GM15510 (cell line): ENCODE results near the gene PNLDC1.

Source experiments
- POLR2A ChIP-seq: IDR thresholded peaks from 3 replicates; pipeline ENCODE4 v1.6.1; 2011; ENCODE audit warnings: borderline replicate concordance; ENCODE audit not compliant: insufficient read length; ENCODE audit errors: extremely low read depth

The PNLDC1 gene

DNA sequence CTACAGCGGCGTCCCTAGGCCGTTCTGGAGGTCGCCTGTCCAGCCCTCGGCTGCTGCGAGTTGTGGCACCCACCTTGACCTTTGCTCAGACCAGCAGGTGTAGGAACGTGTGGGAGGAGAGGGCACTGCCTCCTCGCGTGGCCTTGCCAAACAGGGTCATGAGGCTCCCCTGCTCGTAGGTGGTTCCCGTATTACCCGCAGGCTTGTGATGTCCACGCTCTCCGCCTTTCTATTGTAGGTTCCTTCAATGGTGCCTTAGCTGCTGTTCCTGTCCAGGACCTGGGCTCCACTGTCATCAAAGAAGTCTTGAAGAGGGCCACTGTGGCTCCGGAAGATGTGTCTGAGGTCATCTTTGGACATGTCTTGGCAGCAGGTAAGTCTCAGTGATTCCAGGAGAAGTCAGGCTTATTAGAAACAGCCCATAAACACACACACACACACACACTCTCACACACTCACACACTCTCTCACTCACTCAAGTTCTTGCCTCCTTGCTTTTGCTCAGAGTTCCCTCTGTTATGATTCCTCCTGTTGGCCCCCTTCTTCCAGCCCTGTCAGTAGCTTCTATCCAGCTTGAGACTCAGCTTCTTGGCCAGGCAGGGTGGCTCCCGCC, 37.3 kb upstream of the PNLDC1 start:
- TF ChIP-seq POLR2A: no peak

DNA sequence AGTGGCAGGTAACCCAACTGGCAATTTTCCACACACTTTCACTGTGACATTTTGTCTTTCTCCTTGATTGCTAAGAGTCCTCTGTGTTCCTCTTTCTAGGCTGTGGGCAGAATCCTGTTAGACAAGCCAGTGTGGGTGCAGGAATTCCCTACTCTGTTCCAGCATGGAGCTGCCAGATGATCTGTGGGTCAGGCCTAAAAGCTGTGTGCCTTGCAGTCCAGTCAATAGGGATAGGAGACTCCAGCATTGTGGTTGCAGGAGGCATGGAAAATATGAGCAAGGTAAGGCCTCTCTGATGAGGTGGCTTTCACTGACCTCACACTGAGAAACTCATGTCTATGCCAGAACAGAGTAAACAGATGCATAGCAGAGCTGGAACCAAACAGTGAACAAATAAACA, 33.2 kb upstream of the PNLDC1 start:
- no peak for TF ChIP-seq POLR2A

DNA sequence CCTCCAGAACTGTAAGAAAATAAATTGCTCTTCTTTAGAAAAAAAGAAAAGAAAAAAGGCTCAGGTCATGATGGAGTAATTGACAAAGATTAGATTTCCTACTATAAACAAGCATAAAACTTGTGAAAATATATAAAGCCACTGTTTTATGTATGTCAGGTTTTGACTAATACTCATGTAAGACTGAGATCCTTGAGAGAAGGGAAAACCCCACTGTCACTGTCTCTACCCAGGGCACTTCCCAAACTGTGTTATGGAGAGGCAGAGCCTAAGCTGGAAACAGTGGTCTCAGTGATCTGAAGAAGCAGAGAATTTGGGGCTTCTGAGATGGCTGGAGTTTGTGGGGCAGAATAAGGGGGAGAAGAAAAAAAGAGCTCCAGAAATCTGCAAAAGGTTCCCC, 30.6 kb upstream of the PNLDC1 start:
- no peak for TF ChIP-seq POLR2A

DNA sequence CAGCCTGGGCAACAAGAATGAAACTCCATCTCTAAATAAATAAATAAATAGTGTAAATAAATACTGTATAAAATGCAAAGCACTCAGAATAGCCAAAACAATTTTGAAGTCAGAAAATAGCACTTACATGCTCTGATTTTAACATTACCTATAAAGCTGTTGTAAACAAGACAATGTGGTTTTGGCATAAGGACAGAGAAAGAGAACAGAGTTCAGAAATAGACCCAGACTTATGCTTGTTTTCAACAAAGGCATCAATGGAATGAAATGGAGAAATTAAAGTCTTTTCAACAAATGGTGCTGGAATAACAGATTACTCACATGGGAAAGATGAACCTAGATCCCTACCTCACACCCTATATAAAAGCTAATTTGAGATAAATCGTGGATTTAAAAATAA, 27.9 kb upstream of the PNLDC1 start:
- no peak for TF ChIP-seq POLR2A

DNA sequence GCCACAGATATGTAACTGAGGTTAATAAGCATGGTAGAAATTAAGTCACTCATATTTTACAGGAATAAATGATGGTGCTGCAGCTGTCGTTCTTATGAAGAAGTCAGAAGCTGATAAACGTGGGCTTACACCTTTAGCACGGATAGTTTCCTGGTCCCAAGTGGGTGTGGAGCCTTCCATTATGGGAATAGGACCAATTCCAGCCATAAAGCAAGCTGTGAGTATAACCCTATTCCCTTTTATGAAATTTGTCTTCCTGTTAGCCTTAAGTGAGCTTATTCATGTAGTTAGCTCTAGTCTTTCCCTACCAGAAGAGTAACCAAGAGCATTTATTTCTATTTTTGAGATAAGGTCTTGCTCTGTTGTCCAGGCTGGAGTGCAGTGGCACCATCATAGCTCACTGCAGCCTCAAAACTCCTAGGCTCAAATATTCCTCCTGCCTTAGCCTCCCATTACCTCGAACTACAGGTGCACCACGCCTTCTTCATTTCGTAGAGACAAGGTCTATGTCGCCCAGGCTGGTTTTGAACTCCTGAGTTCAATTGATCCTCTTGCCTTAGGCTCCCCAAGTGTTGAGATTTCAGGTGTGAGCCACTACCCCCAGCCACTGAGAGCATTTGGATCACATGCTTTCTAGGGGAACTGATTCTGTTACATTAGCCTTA, 22.7 kb upstream of the PNLDC1 start:
- no peak for TF ChIP-seq POLR2A

DNA sequence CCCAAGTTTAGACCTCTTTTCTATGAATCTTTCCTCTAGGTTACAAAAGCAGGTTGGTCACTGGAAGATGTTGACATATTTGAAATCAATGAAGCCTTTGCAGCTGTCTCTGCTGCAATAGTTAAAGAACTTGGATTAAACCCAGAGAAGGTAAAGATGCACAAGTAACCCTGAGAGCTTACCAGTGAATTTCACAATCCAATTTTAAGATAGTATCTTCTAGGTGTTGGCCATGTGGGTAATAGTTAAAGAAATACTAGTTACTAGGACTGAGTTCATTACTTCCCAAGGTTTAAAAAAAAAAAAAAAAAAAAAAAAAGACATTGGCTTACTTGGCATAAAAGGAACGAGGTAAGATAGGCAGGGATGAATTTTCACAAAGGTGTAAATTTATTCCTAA, 21.9 kb upstream of the PNLDC1 start:
- TF ChIP-seq POLR2A: no peak

DNA sequence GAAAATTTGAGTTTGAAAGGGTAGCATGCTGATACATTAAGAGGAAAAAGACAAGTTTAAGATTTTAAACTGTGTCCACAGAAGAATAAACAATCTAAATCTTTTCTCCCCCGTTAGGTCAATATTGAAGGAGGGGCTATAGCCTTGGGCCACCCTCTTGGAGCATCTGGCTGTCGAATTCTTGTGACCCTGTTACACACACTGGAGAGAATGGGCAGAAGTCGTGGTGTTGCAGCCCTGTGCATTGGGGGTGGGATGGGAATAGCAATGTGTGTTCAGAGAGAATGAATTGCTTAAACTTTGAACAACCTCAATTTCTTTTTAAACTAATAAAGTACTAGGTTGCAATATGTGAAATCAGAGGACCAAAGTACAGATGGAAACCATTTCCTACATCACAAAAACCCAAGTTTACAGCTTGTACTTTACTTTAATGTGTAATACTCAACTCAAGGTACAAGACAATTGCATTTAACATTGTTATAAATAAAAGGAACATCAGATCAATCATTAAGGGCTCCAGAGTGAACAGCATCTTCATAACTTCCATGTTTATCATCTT, 21.5 kb upstream of the PNLDC1 start:
- no peak for TF ChIP-seq POLR2A

DNA sequence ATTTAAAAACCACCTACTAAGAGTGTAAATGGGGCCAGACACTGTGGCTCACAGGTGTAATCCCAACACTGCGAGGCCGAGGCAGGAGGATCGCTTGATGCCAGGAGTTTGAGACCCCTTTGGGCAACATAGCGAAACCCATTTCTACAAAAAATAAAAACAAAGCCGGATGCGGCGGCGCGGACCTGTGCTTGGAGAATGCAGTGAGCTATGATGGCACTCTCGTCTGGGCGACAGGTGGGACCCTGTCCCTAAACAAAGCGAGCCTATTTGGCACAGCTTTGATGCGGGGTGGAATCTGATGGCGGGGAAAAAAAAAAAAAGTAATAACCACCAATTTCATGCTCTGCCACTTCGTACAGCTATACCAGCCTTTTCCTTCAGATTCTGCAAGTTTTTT, 11.8 kb upstream of the PNLDC1 start:
- no peak for TF ChIP-seq POLR2A

DNA sequence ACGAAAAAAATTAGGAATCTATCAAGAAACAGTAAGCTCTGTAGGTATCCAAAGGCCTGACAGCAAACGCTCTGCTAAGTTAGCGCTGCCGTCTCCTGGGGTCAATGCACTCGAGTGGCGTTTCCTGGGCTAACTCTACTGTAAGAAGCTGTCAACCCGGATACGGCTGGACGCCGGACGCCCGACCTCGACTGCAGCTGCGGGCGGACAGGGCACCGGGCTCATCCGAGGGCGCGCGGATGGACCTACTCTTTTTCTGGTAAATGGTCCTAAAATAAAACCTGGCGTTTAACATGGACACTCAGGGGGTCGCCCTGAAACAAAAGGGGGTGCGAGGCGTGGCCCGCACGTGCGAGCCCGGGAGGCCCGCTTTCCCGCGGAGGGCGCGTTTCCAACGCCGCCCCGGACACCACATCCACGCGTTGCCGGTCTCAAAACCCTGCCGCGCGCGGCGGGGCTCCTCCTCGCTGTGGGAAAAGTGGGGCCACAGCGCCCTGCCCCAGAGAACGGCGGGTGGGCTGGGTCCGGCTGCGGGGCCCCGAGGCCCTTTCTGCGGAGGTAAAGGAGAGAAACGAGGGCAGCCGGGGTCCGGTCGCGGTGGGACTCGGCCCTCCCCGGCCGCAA, 11.2 kb upstream of the PNLDC1 start:
- no peak for TF ChIP-seq POLR2A

DNA sequence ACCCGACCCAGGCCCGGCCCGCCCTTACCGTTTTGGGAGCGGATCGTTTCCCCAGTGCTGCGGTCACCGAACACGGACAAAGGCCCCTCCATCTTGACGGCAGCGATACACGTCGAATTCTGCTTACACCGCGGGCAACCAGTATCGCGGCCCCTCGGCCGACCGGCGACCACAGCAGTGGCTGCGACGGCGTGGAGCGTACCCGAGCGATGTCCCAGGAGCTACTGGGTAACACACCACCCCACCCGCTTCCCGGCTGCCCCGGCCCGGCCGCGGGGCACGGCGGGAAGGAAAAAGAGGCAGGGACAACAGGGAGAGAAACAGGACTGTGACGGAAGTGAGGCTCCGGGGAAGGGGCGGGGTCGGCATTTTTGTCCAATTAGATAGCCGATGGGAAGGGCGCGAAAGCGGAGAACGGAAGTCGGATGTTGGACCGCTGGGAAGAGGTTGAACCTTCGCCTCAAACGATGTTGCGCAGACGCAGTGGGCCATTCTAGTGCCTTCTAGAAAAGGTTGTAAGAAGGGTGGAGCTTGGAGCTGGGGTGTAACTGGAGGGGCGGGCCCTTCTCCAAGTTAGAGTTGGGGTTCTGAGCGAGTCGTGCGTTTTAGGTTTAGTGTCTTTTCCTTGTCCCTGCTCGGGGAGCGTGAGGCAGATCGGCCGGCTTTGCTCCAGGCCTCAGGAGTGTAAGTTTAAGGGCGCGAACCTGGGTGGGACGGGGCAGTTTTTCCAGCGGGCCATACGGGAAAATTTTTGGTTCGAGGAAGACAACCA, 10.5 kb upstream of the PNLDC1 start, which contains the start of gene TCP1:
TCP1 (minus strand) TSS at position 226 of the 772 bp plus-strand sequence; CDS start at position 92, 134 bp downstream.
- TF ChIP-seq POLR2A: peak; percentile 97

DNA sequence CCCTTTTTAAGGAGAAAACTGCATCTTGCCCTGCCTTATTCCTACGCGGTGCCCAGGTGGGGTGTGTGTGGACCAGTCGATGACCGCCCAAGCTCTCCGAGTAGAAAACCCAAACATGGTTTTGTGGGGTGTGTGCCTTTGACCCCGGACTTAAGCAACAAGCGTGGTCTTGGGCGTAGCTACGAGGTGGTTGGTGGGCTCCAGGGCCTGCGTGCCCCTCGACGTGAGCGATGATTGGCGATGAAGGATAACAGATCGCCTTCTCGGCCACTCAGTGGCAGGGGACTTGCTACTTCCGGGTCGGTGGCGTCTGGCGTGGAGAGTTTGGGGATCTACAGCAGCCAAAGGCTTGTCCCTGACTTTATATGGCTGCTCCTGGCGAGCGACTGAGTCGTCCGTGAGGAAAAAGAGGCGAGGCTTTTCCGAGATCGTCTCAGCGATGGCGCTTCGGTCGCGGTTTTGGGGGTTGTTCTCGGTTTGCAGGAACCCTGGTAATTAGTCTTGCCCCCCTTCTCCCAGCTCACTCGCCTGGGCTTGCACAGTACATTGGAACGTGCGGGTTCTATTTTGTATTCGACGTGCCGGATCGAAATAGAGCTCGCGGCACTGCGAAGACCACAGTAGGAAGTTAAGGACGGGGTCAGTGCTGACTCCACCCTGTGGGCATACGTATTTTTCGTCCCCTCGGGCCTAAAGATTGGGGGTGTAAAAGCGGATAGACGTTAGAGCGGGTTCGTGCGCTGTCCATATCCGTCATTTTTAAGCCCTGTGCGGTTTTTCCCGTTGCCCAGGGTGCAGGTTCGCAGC, 9.7 kb upstream of the PNLDC1 start, which contains the start of gene MRPL18:
MRPL18 (plus strand) TSS at position 319 of the 807 bp plus-strand sequence; CDS start at position 440, 121 bp downstream.
- peak; percentile 60 for TF ChIP-seq POLR2A

DNA sequence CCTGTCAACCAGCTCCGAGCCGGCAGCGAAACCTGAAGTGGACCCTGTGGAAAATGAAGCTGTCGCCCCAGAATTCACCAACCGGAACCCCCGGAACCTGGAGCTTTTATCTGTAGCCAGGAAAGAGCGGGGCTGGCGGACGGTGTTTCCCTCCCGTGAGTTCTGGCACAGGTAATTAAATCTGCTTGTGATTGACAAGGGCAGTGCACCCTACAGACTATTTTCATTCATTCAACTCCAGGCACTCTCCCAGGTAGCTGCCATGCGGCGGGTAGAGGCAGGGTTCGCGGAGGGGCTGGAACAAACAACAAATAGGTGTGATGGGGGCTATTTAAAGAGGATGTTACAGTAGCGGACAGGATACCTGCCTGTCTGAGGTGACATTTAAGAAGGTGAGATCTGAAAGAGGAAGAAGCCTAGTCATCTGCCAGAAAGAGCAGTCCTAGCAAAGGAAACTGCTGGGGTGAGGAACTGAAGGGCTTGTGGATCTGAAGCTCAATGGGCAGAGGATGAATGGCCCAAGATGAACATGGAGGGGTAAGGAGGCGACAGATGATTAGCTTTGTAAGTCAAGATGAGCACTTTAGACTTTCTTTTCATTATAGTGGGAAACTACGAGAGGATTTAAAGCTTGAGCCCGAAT, 9.0 kb upstream of the PNLDC1 start:
- no peak for TF ChIP-seq POLR2A

DNA sequence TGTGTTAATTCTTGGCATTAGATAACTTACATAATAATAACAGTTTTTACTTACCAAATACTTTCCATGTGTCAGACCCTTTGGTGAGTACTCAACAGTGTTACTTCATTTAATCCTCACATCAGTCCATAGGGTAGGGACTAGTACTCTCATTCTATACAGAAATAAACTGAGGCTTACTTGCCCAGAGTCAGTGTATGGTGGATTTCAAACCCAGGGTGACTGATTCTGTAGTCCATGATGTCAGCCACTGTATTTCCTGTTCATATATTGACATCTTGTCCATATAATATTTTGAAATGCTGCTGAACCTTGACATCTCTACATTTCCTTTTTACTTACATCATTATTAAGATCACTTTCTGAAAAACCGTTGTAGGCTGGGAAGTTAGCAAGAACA, 2.5 kb upstream of the PNLDC1 start:
- no peak for TF ChIP-seq POLR2A

DNA sequence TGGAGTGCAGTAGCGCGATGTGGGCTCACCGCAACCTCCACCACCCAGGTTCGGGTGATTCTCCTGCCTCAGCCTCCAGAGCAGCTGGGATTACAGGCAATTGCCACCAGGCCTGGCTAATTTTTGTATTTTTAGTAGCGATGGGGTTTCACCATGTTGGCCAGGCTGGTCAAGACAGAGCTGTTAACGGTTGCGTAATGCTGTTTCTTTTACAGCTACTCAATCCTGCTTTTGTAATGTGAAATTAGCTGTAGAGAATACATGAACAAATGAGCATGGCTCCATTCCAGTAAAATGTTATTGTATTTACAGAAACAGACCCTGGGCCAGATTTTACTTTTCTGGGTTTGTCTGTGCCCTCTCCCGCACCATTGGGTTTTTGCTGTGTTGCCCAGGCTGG, 1.9 kb downstream of the PNLDC1 start:
- TF ChIP-seq POLR2A: no peak

DNA sequence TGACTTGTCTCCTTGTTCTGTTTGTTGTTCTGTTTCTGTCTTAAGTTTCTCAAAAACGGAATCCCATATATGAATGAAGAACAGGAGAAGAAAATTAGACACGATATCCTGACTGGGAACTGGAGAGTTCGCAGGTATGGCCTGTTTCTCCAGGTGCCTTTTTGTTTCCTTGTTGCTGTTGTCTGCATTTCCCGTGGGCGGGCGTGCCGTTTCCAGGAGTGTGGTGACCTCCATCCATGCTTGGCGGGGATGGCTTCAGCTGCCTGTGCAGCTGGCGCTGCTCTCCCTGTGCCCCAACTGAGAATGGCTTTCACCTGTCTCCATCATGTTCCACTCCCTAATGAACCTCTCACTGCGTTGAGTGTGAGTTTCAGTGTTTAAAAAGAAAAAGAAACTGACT, 4.4 kb downstream of the PNLDC1 start:
- no peak for TF ChIP-seq POLR2A
